WERI-Rb-1 (cell line): ENCODE data around the gene RAD52.

ENCODE experiments used
- DNase-seq: peaks from one replicate; pipeline ENCODE4 v3.0.0-alpha.2; 2020
- H3K27ac ChIP-seq: fragments of 250-450 bp; sonication (Bioruptor Pico); 2 replicates; pipeline ENCODE4 v1.5.1; 2020; ENCODE audit warnings: mild to moderate bottlenecking, moderate library complexity
- H3K27me3 ChIP-seq: fragments of 250-450 bp; sonication (Bioruptor Pico); 2 replicates; pipeline ENCODE4 v1.5.1; 2021; ENCODE audit warnings: mild to moderate bottlenecking, low read depth, moderate library complexity; ENCODE audit not compliant: insufficient read depth, severe bottlenecking
- H3K36me3 ChIP-seq: fragments of 250-450 bp; sonication (Bioruptor Pico); 2 replicates; pipeline ENCODE4 v1.5.1; 2020; ENCODE audit warnings: mild to moderate bottlenecking, moderate library complexity
- H3K4me3 ChIP-seq: 2 replicates; pipeline ENCODE4 v1.5.1; 2011; ENCODE audit warnings: low read depth, mild to moderate bottlenecking, control low read depth, low read length
- H3K9me3 ChIP-seq: fragments of 250-450 bp; sonication (Bioruptor Pico); 2 replicates; pipeline ENCODE4 v1.5.1; 2021; ENCODE audit warnings: mild to moderate bottlenecking, moderate library complexity; ENCODE audit not compliant: severe bottlenecking
- TF ChIP-seq, protein P1 (sequence below): IDR thresholded peaks from 2 replicates; pipeline ENCODE4 v1.5.1; 2011; ENCODE audit warnings: low read depth, mild to moderate bottlenecking, control low read depth, inconsistent platforms, low read length

The RAD52 gene

DNA sequence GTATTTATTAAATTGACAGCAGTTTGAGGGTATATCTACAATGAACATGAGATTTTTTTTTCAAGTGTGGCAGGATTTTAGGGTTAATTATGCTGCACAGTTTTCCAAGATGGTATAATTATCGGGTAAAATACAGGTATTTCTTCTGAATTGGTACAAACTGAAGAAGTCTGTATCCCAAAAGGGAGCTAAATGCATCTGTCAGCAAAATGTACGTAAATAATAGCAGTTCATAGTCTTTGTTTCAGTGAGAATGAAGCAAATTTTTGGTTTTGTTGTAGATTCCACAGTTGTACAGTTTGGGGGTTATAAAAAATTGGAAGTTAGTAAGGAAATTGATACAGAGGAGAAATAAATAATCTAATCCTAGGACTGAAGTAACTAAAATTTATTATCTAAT is 63.3 kb downstream of the RAD52 start:
- Histone ChIP-seq H3K27me3 (no peaks in the 10 kb centered on the region), H3K9me3 (no peaks in the 10 kb centered on the region), H3K4me3 (no peak overlapping the region), H3K27ac (no peak overlapping the region), H3K36me3 (peaks cover 94% of the 10 kb centered on the region)
- no peak for DNase-seq
- TF ChIP-seq, protein P1, sequence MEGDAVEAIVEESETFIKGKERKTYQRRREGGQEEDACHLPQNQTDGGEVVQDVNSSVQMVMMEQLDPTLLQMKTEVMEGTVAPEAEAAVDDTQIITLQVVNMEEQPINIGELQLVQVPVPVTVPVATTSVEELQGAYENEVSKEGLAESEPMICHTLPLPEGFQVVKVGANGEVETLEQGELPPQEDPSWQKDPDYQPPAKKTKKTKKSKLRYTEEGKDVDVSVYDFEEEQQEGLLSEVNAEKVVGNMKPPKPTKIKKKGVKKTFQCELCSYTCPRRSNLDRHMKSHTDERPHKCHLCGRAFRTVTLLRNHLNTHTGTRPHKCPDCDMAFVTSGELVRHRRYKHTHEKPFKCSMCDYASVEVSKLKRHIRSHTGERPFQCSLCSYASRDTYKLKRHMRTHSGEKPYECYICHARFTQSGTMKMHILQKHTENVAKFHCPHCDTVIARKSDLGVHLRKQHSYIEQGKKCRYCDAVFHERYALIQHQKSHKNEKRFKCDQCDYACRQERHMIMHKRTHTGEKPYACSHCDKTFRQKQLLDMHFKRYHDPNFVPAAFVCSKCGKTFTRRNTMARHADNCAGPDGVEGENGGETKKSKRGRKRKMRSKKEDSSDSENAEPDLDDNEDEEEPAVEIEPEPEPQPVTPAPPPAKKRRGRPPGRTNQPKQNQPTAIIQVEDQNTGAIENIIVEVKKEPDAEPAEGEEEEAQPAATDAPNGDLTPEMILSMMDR: no peak

DNA sequence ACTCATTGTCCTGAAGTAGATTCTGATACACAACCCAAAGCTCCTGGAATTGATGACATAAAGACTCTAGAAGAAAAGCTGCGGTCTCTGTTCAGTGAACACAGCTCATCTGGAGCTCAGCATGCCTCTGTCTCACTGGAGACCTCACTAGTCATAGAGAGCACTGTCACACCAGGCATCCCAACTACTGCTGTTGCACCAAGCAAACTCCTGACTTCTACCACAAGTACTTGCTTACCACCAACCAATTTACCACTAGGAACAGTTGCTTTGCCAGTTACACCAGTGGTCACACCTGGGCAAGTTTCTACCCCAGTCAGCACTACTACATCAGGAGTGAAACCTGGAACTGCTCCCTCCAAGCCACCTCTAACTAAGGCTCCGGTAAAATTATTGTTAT is 63.8 kb downstream of the RAD52 start:
- H3K27me3 ChIP-seq: no peaks in the 10 kb centered on the region
- no peak overlapping the region for H3K27ac ChIP-seq
- no peak for DNase-seq
- TF ChIP-seq, protein P1: no peak
- H3K4me3 ChIP-seq: no peak overlapping the region
- peaks cover 94% of the 10 kb centered on the region for H3K36me3 ChIP-seq
- no peaks in the 10 kb centered on the region for H3K9me3 ChIP-seq

DNA sequence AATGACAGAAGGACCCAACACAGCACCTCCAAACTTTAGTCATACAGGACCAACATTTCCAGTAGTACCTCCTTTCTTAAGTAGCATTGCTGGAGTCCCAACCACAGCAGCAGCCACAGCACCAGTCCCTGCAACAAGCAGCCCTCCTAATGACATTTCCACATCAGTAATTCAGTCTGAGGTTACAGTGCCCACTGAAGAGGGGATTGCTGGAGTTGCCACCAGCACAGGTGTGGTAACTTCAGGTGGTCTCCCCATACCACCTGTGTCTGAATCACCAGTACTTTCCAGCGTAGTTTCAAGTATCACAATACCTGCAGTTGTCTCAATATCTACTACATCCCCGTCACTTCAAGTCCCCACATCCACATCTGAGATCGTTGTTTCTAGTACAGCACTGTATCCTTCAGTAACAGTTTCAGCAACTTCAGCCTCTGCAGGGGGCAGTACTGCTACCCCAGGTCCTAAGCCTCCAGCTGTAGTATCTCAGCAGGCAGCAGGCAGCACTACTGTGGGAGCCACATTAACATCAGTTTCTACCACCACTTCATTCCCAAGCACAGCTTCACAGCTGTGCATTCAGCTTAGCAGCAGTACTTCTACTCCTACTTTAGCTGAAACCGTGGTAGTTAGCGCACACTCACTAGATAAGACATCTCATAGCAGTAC is 64.6 kb downstream of the RAD52 start:
- H3K27me3 ChIP-seq: no peaks in the 10 kb centered on the region
- H3K4me3 ChIP-seq: no peak overlapping the region
- no peaks in the 10 kb centered on the region for H3K9me3 ChIP-seq
- H3K27ac ChIP-seq: no peak overlapping the region
- TF ChIP-seq, protein P1: no peak
- no peak for DNase-seq
- H3K36me3 ChIP-seq: peaks cover 93% of the 10 kb centered on the region

DNA sequence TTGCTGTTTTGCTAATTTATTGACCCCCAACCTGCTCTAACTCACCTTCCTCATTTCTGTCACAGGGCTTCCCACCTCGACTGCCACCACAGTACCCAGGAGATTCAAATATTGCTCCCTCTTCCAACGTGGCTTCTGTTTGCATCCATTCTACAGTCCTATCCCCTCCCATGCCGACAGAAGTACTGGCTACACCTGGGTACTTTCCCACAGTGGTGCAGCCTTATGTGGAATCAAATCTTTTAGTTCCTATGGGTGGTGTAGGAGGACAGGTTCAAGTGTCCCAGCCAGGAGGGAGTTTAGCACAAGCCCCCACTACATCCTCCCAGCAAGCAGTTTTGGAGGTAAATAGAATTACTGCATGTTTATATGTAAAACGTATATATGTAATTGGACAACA is 68.8 kb downstream of the RAD52 start:
- no peak overlapping the region for H3K27ac ChIP-seq
- no peak for DNase-seq
- no peaks in the 10 kb centered on the region for H3K27me3 ChIP-seq
- TF ChIP-seq, protein P1: no peak
- H3K9me3 ChIP-seq: no peaks in the 10 kb centered on the region
- no peak overlapping the region for H3K4me3 ChIP-seq
- H3K36me3 ChIP-seq: peaks cover 73% of the 10 kb centered on the region

DNA sequence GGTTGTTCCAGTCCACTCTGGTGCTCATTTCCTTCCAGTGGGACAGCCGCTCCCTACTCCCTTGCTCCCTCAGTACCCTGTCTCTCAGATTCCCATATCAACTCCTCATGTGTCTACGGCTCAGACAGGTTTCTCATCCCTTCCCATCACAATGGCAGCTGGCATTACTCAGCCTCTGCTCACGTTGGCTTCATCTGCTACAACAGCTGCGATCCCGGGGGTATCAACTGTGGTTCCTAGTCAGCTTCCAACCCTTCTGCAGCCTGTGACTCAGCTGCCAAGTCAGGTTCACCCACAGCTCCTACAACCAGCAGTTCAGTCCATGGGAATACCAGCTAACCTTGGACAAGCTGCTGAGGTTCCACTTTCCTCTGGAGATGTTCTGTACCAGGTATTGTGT is 69.9 kb downstream of the RAD52 start:
- no peak overlapping the region for H3K27ac ChIP-seq
- peaks cover 63% of the 10 kb centered on the region for H3K36me3 ChIP-seq
- H3K27me3 ChIP-seq: no peaks in the 10 kb centered on the region
- no peak for DNase-seq
- TF ChIP-seq, protein P1: no peak
- no peak overlapping the region for H3K4me3 ChIP-seq
- no peaks in the 10 kb centered on the region for H3K9me3 ChIP-seq

DNA sequence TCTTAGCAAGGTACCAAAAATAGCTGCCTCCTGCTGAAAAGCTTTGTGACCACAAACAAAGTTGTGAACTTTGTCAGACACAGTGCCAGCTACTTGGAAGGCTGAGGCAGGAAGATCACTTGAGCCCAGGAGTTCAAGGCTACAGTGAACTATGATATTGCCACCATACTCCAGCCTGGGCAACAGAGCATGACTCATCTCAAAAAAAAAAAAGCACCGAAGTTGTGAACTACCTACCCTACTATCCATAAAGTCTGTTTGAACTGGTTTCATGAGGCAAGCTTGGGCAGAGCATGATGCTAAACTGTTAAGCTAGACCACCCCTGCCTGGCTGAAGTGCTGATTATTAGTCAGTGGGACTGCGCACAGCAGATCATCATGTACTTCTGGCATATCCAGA is 75.5 kb downstream of the RAD52 start:
- TF ChIP-seq, protein P1: no peak
- H3K9me3 ChIP-seq: no peaks in the 10 kb centered on the region
- no peak overlapping the region for H3K4me3 ChIP-seq
- no peak for DNase-seq
- H3K27ac ChIP-seq: no peak overlapping the region
- H3K27me3 ChIP-seq: no peaks in the 10 kb centered on the region
- peaks cover 47% of the 10 kb centered on the region for H3K36me3 ChIP-seq
